Measurements from ENCODE around the gene FAM9C.
"Not testable (repeated sequence)": the region's sequence is repeated elsewhere in the genome, so short reads cannot be mapped to it uniquely, and the experiment has no call there.

FAM9C gene

DNA sequence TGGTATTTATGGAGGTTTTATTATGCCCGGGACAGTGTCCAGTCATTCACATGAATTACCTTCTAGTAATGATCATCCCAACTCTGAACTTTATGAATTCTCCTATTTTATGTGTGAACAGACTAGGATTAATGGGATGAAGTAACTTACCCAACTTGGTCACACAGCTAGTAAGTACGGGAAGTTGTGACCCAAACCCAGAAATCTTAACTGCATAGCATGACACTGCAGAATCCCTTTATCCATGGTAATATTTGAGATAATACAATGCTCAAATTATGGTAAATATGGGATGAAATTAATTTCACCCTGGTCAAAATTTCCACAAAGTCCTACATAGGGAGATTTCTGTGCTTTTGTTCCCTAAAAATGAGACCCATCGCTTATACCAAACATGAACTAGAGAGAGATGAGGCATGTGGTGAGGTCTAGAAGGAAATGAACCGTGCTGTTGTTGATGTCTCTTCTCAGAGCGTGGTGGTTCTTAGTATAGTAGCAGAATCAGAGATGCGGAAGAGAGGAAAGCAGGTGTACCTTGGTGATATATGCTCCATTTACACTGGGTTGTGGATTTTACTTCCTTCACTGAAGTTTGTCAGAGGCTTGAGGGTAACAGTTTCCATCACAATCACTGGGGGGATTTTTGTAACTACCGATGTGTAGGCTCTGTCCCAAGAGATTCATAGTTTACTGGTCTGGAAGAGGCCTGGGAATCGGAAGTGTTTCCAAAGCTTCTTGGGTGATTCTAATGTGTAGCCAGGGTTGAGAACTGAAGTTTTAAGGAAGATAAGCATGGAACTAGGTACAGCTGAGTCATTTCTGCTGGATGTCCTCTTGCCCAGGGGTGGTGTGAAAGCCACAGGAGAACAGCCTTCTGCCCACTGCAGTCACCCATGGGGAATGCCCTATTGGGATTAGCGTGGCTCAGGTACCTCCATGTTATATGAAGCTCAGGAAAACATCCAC is 30.2 kb upstream of the FAM9C start:
- no peak for DNase-seq

DNA sequence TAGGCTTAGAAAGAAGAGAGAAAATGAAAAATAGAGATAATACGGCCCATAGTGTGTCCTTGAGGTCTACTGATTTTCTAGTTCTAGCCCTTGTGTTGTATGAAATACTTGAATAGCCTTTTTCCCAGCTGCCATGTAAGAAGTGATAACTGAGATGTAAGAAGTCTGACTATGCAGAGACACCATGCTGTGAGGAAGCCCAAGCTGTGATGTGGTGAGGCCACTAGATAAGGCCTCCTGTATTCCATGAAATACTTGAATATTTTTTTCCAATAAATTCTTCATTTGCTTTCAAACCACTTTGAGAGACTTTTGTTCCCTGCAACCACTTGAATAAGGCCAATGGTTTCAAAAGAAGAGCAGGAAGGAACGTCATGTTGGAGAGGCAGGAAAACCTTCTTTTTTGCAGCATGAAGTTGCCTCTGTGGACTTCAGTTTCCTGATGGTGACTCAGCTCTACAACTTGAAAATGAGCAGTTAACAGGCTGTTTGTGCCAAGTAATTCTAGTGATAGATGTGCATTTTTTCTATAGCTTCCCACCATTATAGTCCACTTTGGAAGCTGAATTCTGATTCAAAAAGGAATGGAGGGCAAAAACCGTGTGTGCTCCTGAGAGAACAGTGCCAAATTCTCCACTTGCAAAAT is 25.5 kb upstream of the FAM9C start:
- DNase-seq: no peak

DNA sequence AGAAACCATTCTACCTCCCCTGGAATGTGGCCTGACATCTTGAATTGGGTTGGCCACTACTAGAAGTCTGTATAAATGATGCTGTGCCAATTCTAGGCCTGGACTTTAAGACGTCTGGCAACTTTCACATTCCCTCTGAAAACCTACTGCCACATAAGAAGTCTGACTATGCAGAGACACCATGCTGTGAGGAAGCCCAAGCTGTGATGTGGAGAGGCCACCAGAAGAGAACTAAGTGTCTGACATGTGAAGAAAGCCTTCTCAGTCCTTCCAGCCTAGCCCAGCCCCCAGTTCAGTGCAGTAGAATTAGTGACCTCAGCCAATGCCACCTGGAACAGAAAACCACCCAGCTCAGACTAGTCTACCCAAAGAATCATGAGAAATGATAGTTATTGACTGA is 24.2 kb upstream of the FAM9C start:
- DNase-seq: no peak

DNA sequence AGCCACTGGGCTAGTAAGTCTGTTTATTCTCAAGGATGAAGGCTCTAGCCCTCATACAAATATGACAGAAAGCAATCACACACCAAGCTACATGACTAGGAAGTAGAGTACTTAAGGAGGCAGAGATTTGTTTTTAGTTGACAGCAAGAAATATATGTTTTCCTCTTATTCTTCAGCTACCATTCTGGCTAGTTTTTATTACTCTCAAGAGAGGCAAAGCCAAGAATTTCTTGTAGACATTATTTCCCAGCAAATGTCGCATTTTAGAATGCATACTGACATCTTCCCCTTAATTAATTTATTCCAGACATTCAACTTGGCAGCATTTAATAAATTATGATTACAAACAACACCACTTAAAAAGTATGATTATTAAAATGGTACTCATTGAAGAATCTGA is 23.4 kb upstream of the FAM9C start:
- DNase-seq: no peak

DNA sequence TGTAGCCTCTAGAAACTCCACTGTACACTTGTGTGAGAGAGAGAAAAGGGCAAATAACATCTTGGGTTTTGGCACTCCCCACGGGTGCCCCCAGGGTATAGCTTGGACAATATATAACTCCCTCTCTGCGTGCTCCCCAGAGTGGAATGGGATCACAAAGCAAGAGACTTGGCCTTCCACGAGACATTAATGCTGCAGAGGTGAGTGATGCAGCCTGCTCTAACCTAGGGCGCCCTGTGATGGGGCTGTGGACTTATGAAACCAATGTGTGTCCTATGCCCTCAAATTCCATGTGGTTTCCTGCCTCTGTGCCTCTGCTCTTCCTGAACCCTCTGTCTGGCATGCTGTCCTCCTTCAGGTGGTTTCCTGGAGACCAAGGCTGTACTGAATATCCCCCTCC is 22.0 kb upstream of the FAM9C start:
- DNase-seq: no peak

DNA sequence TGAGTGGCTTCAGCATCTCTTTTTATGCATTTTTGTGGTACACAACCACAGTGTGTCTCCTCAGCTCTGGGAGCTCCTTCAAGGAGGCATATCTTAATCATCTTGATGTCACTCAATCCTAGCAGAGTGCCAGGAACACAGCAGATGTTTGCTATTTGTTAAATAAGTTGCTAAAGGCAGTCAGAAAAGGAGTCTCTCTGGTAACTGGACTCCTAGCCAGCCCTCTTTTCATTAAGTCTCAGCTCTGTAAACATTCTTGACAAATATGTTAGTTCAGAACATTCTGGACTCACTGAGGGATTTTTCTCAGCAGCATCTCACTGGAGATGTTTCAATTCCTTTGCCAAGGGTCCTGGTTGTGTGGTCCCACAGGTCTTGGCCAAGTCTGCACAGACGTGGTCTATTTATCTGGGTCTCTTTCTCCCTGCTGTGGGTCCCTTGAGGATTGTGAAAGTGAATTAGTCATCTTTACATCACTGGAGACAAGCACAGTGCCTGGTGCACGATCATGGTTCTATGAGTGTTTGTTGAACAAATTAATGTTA is 20.3 kb upstream of the FAM9C start:
- no peak for DNase-seq

DNA sequence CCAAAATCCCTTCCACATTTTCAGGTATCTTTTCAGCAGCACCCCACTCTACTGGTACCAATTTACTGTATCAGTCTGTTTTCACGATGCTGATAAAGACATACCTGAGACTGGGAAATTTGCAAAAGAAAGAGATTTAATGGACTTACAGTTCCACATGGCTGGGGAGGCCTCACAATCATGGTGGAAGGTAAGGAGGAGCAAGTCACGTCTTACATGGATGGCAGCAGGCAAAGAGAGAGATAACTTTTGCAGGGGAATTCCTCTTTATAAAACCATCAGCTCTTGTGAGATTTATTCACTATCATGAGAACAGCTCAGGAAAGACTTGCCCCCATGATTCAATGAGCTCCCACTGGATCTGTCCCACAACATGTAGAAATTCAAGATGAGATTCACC is 18.7 kb upstream of the FAM9C start:
- not testable (repeated sequence) for DNase-seq

DNA sequence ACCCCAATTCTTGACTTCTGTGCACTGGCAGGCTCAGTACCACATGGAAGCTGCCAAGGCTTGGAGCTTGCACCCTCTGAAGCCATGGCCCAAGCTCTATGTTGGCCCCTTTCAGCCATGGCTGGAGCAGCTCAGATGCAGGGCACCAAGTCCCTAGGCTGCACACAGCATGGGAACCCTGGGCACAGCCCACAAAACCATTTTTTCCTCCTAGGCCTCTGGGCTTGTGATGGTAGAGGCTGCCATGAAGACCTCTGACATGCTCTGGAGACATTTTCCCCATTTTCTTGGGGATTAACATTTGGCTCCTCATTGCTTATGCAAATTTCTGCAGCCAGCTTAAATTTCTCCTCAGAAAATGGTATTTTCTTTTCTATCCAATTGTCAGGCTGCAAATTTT is 17.9 kb upstream of the FAM9C start:
- DNase-seq: not testable (repeated sequence)

GRCh38 chrX:13061215-13061708 is 16.8 kb upstream of the FAM9C start:
- not testable (repeated sequence) for DNase-seq

- no peak for DNase-seq
Measured at GRCh38 chrX:13059637-13060499, 15.4 kb upstream of the FAM9C start.

DNA sequence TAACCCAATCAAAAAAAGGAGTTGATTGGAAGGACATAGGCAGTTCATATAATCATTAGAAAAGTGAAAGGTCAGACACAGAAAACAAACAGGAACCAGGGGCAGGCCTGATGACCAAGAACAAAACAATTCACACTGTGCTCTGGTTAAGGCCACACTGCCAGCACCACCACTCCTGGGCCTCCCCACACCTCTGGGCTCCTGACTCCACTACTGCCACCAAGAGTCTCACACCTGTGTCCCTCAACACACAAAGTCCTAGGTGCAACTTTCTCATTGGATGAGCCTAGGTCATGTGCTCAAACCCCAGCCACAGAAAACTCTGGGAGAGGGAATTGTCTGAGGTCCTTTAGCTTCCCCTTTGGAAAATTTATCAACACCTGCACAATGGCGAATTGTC is 11.1 kb upstream of the FAM9C start:
- no peak for DNase-seq

- no peak for DNase-seq
Measured at GRCh38 chrX:13053171-13053570, 8.8 kb upstream of the FAM9C start.

GRCh38 chrX:13051529-13052172 is 7.2 kb upstream of the FAM9C start:
- no peak for DNase-seq

- no peak for DNase-seq
Measured at GRCh38 chrX:13051167-13051528, 6.7 kb upstream of the FAM9C start.

- DNase-seq: no peak
Measured at GRCh38 chrX:13050151-13050550, 5.7 kb upstream of the FAM9C start.

DNA sequence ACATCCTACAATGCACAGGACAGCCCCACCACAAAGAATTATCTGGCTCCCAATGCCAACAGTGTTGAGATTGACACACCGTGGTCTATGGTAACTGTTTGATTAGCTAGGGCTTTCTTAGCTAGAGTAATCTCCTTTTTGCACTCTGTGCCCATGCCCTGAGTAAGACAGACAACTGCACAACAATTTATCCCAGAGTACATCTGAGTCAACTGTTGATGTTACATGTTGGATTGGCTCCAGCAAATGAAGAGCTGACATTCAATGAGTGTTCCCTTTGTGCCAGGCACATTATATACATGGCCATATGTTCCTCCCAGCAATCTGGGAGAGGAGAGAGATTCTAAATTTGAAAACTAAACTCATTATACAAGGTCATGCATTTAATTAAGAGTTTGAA is 3.9 kb upstream of the FAM9C start:
- no peak for DNase-seq

DNA sequence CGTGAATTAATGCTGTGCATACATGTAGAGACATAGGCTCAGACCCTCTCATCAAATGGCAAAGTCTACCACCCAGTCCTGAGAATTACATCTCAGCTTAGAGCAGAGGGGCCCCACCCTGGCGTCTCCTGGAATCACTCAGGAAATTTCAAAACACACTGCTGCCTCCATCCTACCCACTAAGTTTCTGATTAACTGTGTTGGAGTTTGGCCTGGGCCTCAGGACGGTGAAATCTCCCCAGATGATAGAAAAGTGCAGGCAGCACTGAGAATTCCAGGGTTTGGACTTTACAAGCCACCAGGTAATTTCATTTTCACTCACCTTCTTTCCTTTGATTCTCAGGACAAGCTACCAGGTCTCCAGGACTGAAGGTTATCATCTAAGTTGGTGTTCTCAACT is 3.3 kb upstream of the FAM9C start:
- no peak for DNase-seq

DNA sequence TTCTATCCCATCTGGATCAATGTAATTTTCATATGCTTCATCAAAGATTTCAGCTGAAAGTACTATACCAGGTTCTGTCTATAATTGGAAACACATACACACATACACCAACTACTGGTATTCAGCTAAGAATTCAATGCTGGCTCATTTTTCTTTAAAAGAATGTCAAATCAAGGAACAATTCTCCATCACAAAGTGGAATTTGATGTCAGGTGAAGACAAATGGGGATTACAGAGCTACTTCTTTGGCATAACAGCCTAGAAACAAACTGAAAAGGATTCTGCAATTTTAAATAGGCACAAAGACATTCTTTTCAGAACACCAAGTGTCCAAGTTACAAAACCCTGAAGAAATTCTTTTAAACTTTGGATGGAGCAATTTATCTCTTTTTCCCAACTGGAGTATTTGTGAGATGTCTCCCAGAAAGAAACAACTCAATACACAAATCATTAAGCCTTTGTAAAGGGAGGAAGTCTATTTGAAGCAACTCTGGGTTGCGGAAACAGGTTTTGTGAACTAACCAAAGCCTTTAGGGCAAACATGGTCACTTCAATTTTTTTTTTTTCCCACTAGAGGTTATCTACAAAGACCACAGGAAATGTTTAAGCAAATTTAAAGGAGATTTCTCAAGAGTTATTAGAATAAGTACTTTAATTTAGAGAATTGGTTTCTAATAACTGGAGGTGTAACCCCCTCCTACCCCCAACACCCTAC is 1.9 kb upstream of the FAM9C start:
- no peak for DNase-seq

- DNase-seq: no peak
Measured at GRCh38 chrX:13043938-13044337, 482 bp downstream of the FAM9C start.

GRCh38 chrX:13043138-13043537 is 1.3 kb downstream of the FAM9C start:
- no peak for DNase-seq

GRCh38 chrX:13036896-13037295 is 7.5 kb downstream of the FAM9C start:
- no peak for DNase-seq

- DNase-seq: no peak
Measured at GRCh38 chrX:13033193-13033592, 11.2 kb downstream of the FAM9C start.
